ENCODE results near the gene PSMC1. TPM values are rescaled to one million over a fixed set of nuclear protein-coding genes. Genes with fewer than 3 reads are reported as not detected.

PSMC1 gene
- total and polyA plus RNA-seq, 2 experiments from 2014 or later, result 112 to 139 TPM

GRCh38 chr14:90235179-90235976, 21.0 kb upstream of the PSMC1 start:
- H3K9me3 Mint-ChIP-seq, result peaks cover 45% of the 10 kb centered on the region
- peaks cover 32% of the 10 kb centered on the region for H3K36me3 Mint-ChIP-seq (ENCODE audit: low read depth)
- no peaks in the 10 kb centered on the region for H3K4me1 ChIP-seq (ENCODE audit: insufficient read depth)
- H3K4me3 ChIP-seq, result no peak overlapping the region
- peak; percentile 100 for ATAC-seq
- H3K27me3 Mint-ChIP-seq (ENCODE audit: insufficient read depth, low read depth, poor library complexity), result peaks cover 23% of the 10 kb centered on the region
- no peak overlapping the region for H3K27ac Mint-ChIP-seq
- H3K27me3 ChIP-seq (ENCODE audit: insufficient read depth), result peaks cover 23% of the 10 kb centered on the region
- no peaks in the 10 kb centered on the region for H3K4me1 Mint-ChIP-seq
- H4K20me1 ChIP-seq (replicated peaks; ENCODE audit: insufficient read depth), result no peaks in the 10 kb centered on the region
- no peaks in the 10 kb centered on the region for H3K36me3 ChIP-seq (ENCODE audit: insufficient read depth)
- peak; percentile 85 for DNase-seq (ENCODE audit: low spot score)
- no peak overlapping the region for H3K4me3 Mint-ChIP-seq
- TF ChIP-seq CREB1 (CRISPR knock-in tag; IDR thresholded peaks at IDR 0.05; ENCODE audit: low read depth), result no peak
- TF ChIP-seq EZH2phosphoT487 (IDR thresholded peaks at IDR 0.05; ENCODE audit: unreplicated experiment), result no peak
- TF ChIP-seq STAT1 (IDR thresholded peaks at IDR 0.05; ENCODE audit: unreplicated experiment), result no peak
- peak; percentile 85 to 93 for TF ChIP-seq CTCF (conservative IDR thresholded peaks at IDR 0.05; ENCODE audit: low read depth in 2 of 2)
- no peak overlapping the region for H3K27ac ChIP-seq (ENCODE audit: low read depth)
- no peaks in the 10 kb centered on the region for H3K79me2 ChIP-seq (replicated peaks; ENCODE audit: insufficient read depth)
- no peaks in the 10 kb centered on the region for H3F3A ChIP-seq (replicated peaks; ENCODE audit: low read depth)
- no peak overlapping the region for H3K4me2 ChIP-seq
- peak overlapping the region; percentile 99 for H2AFZ ChIP-seq
- no peaks in the 10 kb centered on the region for H3K9me2 ChIP-seq (ENCODE audit: insufficient read depth)

DNA sequence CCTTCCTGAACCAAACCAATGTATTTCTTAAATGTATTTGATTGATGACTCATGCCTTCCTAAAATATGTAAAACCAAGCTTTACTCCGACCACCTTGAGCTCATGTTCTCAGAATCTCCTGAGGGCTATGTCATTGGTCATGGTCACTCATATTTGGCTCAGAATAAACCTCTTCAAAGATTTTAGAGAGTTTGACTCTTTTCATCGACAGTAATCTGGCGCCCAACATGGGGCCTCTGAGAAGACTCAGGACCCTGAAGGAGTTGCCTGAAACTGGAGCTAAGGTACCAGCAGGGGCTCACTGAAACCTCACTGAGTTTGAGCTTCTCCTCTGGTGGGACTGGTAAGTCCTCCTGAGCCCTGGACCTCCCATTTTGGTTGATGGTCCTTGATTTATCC, 17.2 kb upstream of the PSMC1 start:
- ATAC-seq (no peak), DNase-seq (ENCODE audit: low spot score) (peak; percentile 32)
- H3K27me3 Mint-ChIP-seq (ENCODE audit: insufficient read depth, low read depth, poor library complexity), result peaks cover 20% of the 10 kb centered on the region
- H3K36me3 Mint-ChIP-seq (ENCODE audit: low read depth), result peaks cover 38% of the 10 kb centered on the region
- no peaks in the 10 kb centered on the region for H4K20me1 ChIP-seq (replicated peaks; ENCODE audit: insufficient read depth)
- H3K27me3 ChIP-seq (ENCODE audit: insufficient read depth), result peaks cover 11% of the 10 kb centered on the region
- H3K9me3 Mint-ChIP-seq, result peaks cover 60% of the 10 kb centered on the region
- H2AFZ ChIP-seq, result no peak overlapping the region
- H3K4me3 Mint-ChIP-seq, result no peak overlapping the region
- H3K4me3 ChIP-seq, result no peak overlapping the region
- no peaks in the 10 kb centered on the region for H3K4me1 ChIP-seq (ENCODE audit: insufficient read depth)
- H3K4me2 ChIP-seq, result no peak overlapping the region
- no peaks in the 10 kb centered on the region for H3K79me2 ChIP-seq (replicated peaks; ENCODE audit: insufficient read depth)
- H3K36me3 ChIP-seq (ENCODE audit: insufficient read depth), result no peaks in the 10 kb centered on the region
- no peak overlapping the region for H3K27ac ChIP-seq (ENCODE audit: low read depth)
- H3K27ac Mint-ChIP-seq, result no peak overlapping the region
- no peaks in the 10 kb centered on the region for H3K4me1 Mint-ChIP-seq
- no peaks in the 10 kb centered on the region for H3F3A ChIP-seq (replicated peaks; ENCODE audit: low read depth)
- H3K9me2 ChIP-seq (ENCODE audit: insufficient read depth), result no peaks in the 10 kb centered on the region
- no peak for TF ChIP-seq JUNB (IDR thresholded peaks at IDR 0.05; ENCODE audit: unreplicated experiment)
- TF ChIP-seq ZNF114 (CRISPR knock-in tag; IDR thresholded peaks at IDR 0.05), result no peak
- TF ChIP-seq EZH2phosphoT487 (IDR thresholded peaks at IDR 0.05; ENCODE audit: unreplicated experiment), result no peak
- no peak for TF ChIP-seq STAT1 (IDR thresholded peaks at IDR 0.05; ENCODE audit: unreplicated experiment)
- no peak for TF ChIP-seq EZH2 (IDR thresholded peaks at IDR 0.05; ENCODE audit: low read depth, unreplicated experiment)
- TF ChIP-seq POLR2AphosphoS5 (IDR thresholded peaks at IDR 0.05; ENCODE audit: low read depth), result no peak
- no peak for TF ChIP-seq CREB1 (CRISPR knock-in tag; IDR thresholded peaks at IDR 0.05; ENCODE audit: low read depth)
- TF ChIP-seq, protein P1, sequence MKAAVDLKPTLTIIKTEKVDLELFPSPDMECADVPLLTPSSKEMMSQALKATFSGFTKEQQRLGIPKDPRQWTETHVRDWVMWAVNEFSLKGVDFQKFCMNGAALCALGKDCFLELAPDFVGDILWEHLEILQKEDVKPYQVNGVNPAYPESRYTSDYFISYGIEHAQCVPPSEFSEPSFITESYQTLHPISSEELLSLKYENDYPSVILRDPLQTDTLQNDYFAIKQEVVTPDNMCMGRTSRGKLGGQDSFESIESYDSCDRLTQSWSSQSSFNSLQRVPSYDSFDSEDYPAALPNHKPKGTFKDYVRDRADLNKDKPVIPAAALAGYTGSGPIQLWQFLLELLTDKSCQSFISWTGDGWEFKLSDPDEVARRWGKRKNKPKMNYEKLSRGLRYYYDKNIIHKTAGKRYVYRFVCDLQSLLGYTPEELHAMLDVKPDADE (IDR thresholded peaks at IDR 0.05), result no peak
- no peak for TF ChIP-seq NANOG (IDR thresholded peaks at IDR 0.05; ENCODE audit: borderline replicate concordance)
- TF ChIP-seq CTCF (conservative IDR thresholded peaks at IDR 0.05; ENCODE audit: low read depth in 2 of 2), result no peak
- no peak for TF ChIP-seq ZNF331 (CRISPR knock-in tag; IDR thresholded peaks at IDR 0.05; ENCODE audit: low read depth)

All from GM23338 (cell line).